Stimulated activated CD4-positive, alpha-beta T cell treated with anti-CD3 and anti-CD28 coated beads, Interleukin-12 subunit alpha, Interleukin-12 subunit beta, amount 100 ng/mL, for 24 hours (primary cell): ENCODE results near the gene NDUFV1.
"Not testable (repeated sequence)": the region's sequence is repeated elsewhere in the genome, so short reads cannot be mapped to it uniquely, and the experiment has no call there.

Source experiments
- DNase-seq, 2 experiments: peaks; one replicate each; pipeline ENCODE4 v3.0.0-alpha.2; 2020; ENCODE audit warnings: low read depth in 2 of 2

The NDUFV1 gene

DNA sequence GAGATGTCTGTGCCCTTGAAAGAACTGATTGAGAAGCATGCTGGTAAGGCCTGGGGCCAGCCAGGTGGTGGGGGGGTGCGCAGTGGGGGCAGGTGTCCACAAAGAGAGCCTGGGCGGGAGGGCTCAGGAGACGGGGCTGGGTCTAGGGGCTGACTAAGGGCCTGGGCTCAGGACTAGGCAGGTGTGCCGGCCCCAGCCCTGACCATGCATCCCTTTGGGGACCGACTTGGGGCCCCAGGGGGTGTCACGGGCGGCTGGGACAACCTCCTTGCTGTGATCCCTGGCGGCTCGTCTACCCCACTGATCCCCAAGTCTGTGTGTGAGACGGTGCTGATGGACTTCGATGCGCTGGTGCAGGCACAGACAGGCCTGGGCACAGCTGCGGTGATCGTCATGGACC is 4.4 kb downstream of the NDUFV1 start:
- DNase-seq = no peak

DNA sequence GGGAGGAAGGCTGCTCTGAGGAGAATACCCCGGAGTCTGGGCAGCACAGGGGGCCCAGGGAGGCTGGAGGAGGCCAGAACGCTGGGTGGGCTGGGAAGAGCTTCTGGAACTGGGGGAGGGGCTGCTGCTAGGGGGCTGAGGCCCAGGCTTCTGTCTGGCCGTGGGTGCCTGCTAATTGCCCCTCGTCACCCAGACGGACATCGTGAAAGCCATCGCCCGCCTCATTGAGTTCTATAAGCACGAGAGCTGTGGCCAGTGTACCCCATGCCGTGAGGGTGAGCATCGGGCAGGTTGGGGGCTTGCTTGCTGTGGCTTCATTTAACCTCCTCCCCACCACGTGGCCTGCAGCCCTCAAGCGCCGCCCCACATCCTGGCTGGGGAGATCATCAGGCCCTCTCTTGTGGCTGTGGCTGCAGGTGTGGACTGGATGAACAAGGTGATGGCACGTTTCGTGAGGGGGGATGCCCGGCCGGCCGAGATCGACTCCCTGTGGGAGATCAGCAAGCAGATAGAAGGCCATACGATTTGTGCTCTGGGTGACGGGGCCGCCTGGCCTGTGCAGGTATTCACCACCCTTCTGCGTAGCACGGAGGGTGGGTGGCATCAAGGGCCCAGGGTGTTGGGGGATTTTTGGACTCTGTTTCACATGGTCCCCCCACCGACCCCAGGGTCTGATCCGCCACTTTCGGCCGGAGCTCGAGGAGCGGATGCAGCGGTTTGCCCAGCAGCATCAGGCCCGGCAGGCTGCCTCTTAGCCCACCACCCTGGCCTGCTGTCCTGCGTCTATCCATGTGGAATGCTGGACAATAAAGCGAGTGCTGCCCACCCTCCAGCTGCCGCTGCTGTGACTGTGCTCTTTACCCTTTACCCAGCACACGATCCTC is 5.2 kb downstream of the NDUFV1 start:
- DNase-seq = no peak

DNA sequence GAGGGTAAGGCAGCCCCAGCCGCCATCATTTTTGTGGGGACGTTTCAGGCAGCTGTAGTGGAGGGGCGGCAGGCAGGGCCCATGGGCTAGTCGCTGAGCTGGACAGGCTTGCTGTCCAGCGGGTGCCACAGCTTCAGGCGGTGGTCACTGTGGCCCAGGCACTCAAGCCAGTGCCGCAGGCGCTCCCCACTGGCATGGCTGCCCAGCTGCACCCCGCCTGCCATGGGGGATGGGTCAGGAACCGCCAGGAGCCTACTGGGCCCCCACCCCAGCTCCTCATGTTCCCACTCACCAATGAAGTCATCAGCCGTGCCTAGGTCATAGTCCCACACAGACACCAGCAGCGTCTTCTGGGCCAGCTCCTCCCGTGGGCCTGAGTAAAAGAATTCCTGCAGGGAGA is 6.0 kb downstream of the NDUFV1 start:
- no peak for DNase-seq

DNA sequence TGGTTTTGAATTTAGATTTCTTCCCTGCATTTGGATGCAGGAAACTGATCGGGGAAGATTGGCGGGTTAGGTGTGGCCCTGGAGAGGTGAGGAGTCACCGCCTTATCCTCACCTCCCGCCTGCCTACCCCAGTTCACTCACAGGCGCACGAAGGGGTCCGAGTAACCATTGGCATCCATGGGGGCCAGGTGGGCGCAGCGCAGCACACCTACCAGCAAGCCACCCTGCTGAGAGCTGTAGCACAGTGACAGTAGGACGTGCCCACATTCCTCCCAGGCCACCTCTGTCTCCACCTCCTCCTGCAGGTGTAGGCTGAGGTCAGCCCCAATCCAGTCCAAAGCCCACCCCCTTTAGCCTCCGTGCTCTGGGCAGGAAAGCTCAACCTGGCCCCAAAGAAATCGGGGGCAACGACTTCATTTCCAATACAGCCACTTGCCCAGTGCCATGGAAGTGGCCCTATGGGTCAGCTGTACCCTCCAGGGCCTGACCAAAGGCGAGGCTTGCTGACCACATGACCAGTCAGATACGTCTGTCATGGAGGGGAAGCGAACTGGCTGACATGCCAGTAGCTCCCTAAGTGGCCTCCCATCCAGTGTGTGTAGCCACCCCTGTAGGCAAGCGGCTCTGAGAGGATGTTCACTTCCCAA is 6.7 kb downstream of the NDUFV1 start:
- no peak for DNase-seq

DNA sequence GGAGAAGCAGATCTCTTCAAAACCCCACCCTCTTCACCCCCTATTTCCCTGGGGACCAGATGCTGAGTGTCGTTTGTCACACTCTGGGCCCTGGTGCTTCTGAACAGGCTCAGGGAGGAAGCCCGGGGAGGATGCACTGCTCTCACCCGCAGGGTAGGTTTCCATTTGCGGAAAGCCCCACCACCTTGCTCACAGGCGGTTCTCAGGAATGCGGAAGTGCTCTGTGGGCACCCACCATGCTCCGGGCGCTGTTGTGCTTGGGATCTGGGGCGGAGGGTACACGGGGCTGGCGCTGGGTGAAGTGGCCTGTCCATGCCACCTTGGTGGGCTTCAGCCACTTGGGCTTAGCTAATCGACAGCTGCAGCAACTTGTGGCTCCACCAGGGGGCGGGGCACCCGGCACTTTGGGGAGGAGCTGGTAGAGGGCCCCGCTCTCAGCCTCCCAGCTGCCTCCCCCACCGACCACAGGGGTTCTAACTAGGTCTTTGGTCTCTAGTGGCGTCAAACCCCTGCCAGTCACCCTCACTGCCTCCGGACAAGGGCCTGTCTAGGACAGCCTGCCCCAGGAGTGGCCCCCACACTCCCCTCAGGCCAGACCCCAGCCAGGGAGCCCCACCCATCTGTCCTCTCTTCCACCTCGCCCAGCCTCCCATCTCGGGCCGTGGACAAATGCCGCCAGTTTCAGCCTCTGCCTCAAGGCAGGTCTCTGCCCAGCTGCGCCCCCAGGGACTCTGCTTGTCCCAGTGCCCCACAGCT is 7.4 kb downstream of the NDUFV1 start:
- peak; percentile 63 to 70 for DNase-seq

DNA sequence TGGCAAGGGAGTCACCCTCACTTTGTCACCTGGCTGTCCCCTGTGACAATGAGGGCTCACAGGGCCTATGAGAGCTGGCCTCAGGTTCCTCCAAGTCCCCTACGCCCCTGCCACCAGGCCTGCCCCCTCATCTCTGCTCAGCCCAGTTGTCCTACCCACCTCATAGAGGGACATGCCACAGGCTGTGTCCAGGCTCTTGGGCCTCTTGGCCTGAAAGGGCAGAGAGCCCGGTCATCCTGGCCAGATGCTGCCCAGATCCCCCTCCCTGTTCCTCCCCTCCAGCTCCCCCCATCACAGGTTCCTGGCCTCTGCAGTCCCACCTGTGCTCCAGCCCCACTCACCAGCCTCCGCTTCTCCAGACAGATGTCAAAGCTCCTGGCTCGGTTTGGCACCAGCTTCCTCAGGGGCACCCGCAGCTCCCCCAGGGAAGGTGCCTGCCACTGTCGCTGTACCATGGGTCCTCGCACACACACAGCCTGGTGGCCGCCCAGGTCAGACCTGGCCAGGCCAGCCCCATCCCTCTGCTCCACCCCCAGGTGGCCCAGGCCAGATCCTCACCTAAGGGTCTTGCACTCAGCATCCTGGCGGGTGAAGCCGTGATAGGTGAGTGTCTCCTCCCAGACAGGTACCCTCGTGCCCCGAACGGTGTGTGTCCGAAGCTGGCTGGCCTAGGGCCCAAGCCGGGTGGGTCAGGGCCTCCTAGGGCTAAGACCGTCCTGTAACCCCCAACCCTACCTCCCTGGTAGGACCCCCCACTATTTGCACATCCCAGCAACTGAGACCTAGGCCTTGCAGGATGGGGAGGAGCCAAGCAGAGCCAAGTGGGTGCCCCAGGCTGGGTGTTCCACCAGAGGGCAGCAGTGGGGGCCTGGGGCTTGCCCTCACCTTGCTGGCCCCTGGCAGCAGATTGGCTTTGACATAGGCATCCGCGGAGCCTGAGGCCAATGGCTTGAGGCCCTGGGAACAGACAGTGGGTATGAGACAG is 8.3 kb downstream of the NDUFV1 start:
- peak in 1 of 2 experiments; percentile 60 for DNase-seq

DNA sequence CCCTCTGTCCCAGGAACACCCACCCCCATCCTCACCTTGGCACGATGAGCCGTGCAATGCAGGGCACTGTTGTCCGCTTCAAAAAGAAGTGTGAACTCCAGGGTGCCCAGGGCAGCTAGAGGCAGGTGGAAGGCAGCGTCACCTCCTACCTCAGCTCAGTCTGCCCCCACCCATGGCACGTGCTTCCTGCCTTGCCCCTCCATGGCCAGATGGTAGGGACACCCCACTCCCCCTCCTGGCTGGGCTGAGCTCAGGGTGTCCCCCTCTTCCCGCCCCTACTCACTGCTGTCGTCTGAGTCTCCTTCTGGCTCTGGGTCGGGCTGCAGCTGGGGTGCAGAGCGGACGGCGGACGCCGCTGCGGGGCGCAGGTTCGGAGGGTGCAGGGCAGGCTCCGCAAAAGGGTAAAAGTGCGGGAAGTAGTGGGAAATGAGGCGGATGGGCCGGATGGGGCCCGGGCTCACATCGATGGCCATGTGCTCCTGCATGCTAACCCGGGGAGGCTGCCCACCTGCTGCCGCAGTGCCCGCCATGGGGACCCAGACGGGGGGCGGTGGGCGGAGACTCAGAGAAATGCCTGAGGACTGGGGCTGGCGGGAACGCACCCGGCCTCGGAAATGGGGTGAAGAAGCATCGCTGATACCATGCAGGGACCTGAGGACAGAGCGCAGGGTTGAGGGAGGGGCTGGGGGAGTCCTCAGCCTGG is 9.1 kb downstream of the NDUFV1 start:
- DNase-seq = no peak

DNA sequence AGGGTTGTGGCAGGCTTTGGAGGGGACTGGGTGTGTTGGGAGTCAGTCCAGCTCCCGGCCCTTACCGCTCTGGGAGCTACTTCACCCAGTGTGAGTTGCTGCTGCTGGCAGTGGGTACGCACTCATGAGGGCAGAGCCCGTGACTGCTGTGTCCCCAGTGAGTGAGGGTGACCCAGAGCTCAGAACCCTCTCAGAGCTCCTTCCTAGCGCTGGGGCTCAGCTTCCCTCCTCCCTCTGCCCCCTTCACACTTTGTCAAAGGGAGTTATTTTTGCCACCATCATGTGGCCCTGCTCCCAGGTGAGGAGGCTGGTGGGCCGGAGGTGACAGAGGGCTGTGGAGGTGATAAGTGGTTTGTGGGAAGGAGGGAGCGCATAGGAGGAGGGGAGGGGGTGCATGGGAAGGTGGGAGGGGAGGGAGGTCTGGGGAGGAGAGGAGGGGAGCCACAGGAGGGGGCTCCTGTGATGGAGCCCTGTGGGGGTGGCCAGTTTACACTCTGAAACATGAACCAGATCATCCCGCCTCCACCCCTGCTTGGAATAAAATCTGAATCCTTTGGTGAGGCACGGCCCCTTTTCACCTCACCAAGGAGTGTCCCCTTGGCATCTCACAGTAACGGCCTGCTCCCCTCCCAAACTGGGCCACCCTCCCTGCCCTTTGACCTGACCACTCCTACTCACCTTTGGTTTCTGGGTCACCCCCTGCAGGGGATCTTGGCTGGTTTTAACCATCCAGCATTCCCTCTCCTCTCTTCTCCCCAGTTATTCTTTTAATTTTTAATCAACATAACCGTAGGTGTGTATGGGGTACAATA is 9.9 kb downstream of the NDUFV1 start:
- no peak for DNase-seq

DNA sequence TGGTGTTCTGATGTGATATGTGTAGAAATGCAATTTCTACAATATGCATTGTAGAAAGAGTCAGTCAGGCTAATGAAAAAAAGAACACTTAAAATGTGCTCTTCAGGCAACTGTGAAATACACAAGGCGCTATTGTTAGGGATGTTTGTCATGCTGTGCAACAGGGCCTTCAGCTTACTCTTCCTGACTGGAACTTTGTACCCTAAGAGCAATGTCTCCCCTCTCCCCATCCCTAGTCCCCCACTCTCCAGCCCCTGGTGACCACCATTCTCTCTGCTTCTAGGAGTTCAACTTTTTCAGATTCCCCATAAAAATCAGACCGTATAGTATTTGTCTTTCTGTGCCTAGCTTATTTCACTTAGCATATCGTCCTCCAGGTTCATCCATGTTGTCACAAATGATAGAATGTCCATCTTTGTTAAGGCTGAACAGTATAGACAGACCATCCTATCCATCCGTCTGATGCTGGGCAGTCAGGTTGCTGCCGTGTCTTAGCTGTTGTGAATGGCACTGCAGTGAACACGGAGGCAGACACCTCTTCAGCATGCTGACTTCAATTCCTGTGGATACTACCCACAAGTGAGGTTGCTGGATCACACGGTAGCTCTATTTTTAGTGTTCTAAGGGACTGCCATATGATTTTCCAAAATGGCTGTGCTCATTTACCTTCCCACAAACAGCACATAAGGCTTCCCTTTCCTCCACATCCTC is 10.7 kb downstream of the NDUFV1 start:
- DNase-seq = no peak

DNA sequence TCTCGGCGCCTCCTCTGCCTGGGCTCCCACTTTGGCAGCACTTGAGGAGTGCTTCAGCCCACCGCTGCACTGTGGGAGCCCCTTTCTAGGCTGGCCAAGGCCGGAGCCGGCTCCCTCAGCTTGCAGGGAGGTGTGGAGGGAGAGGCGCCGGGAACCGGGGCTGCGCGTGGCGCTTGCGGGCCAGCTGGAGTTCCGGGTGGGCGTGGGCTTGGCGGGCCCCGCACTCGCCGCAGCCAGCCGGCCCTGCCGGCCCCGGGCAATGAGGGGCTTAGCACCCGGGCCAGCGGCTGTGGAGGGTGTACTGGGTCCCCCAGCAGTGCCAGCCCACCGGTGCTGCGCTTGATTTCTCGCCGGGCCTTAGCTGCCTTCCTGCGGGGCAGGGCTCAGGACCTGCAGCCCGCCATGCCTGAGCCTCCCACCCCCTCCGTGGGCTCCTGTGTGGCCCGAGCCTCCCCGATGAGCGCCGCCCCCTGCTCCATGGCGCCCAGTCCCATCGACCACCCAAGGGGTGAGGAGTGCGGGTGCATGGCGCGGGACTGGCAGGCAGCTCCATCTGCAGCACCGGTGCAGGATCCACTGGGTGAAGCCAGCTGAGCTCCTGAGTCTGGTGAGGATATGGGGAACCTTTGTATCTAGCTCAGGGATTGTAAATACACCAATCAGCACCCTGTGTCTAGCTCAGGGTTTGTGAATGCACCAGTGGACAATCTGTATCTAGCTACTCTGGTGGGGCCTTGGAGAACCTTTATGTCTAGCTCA is 12.3 kb downstream of the NDUFV1 start:
- not testable (repeated sequence) for DNase-seq

DNA sequence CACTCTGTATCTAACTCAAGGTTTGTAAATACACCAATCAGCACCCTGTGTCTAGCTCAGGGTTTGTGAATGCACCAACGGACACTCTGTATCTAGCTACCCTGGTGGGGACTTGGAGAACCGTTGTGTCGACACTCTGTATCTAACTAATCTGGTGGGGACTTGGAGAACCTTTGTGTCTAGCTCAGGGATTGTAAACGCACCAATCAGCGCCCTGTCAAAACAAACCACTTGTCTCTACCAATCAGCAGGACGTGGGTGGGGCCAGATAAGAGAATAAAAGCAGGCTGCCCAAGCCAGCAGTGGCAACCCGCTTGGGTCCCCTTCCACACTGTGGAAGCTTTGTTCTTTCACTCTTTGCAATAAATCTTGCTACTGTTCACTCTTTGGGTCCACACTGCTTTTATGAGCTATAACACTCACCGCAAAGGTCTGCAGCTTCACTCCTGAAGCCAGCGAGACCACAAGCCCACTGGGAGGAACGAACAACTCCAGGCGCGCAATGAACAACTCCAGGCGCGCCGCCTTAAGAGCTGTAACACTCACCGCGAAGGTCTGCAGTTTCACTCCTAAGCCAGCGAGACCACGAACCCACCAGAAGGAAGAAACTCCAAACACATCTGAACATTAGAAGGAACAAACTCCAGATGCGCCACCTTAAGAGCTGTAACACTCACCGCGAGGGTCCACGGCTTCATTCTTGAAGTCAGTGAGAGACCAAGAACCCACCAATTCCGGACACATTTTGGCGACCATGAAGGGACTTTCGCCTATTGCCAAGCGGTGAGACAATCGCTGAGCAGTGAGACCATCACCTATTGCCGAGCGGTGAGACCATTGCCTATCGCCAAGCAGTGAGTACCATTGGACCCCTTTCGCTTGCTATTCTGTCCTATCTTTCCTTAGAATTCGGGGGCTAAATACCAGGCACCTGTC is 13.2 kb downstream of the NDUFV1 start:
- DNase-seq = not testable (repeated sequence)

DNA sequence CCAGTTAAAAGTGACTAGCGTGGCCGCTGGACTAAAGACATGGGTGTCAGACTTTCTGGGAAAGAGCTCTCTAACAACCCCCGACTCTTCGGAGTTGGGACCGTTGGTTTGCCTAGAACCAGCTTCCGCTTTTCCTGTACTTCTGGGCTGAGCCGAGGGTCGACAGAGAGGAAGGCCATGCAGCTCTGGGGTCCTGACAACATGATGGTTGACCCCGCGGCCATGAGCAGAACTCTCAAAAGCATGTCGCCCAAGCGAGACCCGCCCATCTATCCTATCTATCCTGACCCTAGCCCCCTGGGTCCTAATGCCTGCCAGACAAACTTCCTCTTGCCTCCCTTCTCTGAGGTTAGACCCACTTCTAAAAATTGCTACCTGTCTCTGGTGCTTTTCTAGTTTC is 13.9 kb downstream of the NDUFV1 start:
- DNase-seq = not testable (repeated sequence)

DNA sequence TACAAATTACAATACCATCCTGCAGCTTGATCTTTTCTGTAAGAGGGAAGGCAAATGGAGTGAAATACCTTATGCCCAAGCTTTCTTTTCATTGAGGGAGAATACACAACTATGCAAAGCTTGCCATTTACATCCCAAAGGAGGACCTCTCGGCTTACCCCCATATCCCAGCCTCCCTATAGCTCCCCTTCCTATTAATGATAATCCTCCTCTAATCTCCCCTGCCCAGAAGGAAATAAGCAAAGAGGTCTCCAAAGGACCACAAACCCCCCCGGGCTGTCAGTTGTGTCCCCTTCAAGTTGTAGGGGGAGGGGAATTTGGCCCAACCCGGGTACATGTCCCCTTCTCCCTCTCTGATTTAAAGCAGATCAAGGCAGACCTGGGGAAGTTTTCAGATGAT is 15.2 kb downstream of the NDUFV1 start:
- not testable (repeated sequence) for DNase-seq

DNA sequence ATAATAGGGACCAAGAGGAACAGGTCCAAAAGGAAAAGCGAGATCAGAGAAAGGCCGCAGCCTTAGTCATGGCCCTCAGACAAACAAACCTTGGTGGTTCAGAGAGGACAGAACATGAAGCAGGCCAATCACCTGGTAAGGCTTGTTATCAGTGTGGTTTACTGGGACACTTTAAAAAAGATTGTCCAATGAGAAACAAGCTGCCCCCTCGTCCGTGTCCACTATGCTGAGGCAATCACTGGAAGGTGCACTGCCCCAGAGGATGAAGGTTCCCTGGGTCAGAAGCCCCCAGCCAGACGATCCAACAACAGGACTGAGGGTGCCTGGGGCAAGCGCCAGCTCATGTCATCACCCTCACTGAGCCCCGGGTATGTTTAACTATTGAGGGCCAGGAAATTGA is 16.2 kb downstream of the NDUFV1 start:
- DNase-seq = not testable (repeated sequence)

DNA sequence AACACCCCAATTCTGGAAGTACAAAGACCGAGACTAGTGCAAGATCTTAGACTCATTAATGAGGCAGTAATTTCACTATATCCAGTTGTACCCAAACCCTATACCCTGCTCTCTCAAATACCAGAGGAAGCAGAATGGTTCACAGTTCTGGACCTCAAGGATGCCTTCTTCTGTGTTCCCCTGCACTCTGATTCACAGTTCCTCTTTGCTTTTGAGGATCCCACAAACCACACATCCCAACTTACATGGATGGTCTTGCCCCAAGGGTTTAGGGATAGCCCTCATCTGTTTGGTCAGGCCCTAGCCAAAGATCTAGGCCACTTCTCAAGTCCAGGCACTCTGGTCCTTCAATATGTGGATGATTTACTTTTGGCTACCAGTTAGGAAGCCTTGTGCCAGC is 17.1 kb downstream of the NDUFV1 start:
- DNase-seq = not testable (repeated sequence)

DNA sequence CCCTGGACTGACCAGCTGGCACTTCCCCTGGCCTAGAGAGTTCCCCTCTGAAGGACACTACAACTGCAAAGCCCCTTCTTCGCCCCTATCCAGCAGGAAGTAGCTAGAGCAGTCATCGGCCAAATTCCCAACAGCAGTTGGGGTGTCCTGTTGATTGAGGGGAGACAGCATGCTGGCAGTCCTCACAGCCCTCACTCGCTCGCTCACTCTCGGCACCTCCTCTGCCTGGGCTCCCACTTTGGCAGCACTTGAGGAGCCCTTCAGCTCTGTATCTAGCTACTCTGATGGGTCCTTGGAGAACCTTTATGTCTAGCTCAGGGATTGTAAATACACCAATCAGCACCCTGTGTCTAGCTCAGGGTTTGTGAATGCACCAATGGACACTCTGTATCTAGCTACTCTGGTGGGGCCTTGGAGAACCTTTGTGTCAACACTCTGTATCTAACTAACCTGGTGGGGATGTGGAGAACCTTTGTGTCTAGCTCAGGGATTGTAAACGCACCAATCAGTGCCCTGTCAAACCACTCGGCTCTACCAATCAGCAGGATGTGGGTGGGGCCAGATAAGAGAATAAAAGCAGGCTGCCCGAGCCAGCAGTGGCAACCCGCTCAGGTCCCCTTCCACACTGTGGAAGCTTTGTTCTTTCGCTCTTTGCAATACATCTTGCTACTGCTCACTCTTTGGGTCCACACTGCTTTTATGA is 19.5 kb downstream of the NDUFV1 start:
- not testable (repeated sequence) for DNase-seq

DNA sequence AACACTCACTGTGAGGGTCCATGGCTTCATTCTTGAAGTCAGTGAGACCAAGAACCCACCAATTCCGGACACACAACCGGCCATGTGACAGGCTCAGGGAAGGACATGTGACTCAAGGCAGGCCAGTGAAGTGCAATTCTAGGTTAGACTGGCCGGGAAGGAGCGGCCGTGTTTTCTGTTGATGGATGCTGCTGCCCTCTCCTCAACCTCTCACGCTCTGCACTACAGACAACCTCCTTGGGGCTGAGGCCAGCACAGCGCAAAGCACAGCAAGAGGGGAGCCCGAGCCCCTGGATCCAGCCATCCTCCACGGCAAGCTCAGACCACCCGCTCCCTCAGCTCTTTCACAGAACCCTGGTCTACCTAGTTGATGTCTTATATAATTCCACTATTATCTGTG is 20.2 kb downstream of the NDUFV1 start:
- DNase-seq = no peak
